Chondrocyte (in vitro differentiated cells): ENCODE measurements around the gene ANKIB1. TPM values are rescaled to one million over a fixed set of nuclear protein-coding genes. Genes with fewer than 3 reads are reported as not detected.
"Not testable (repeated sequence)": the region's sequence is repeated elsewhere in the genome, so short reads cannot be mapped to it uniquely, and the experiment has no call there.

Experiments
- DNase-seq: peaks from one replicate; pipeline ENCODE4 v3.0.0; 2021; ENCODE audit warnings: mixed read lengths, low spot score
- H3K27ac Mint-ChIP-seq: one replicate; pipeline ENCODE4 v1.8.0; 2021; ENCODE audit warnings: mild to moderate bottlenecking, moderate library complexity, mixed read lengths; ENCODE audit not compliant: unreplicated experiment
- H3K27me3 Mint-ChIP-seq: 2 replicates; pipeline ENCODE4 v1.8.0; 2021; ENCODE audit warnings: low read depth, mixed read lengths
- H3K36me3 Mint-ChIP-seq: 2 replicates; pipeline ENCODE4 v1.8.0; 2021; ENCODE audit warnings: low read depth, mixed read lengths
- H3K4me1 Mint-ChIP-seq: 2 replicates; pipeline ENCODE4 v1.8.0; 2021; ENCODE audit warnings: low read depth, mild to moderate bottlenecking, mixed read lengths
- H3K4me3 Mint-ChIP-seq: one replicate; pipeline ENCODE4 v1.8.0; 2021; ENCODE audit warnings: mild to moderate bottlenecking, moderate library complexity, mixed read lengths; ENCODE audit not compliant: unreplicated experiment
- H3K9me3 Mint-ChIP-seq: 2 replicates; pipeline ENCODE4 v1.8.0; 2021; ENCODE audit warnings: low read depth, mixed read lengths
- total RNA-seq: library from RNA; stranded (reverse); gene quantifications from 3 replicates; pipeline ENCODE4 v1.2.1, GENCODE V29; 2021
- TF ChIP-seq, protein P1 (sequence below): fragments of 200-600 bp; sonication (generic); IDR thresholded peaks from 2 replicates; pipeline ENCODE4 v1.5.0; 2021; ENCODE audit warnings: antibody characterized with exemption, mild to moderate bottlenecking, moderate library complexity

Gene ANKIB1
- total RNA-seq, 1 donor from 2014 or later = 76.3 TPM

DNA sequence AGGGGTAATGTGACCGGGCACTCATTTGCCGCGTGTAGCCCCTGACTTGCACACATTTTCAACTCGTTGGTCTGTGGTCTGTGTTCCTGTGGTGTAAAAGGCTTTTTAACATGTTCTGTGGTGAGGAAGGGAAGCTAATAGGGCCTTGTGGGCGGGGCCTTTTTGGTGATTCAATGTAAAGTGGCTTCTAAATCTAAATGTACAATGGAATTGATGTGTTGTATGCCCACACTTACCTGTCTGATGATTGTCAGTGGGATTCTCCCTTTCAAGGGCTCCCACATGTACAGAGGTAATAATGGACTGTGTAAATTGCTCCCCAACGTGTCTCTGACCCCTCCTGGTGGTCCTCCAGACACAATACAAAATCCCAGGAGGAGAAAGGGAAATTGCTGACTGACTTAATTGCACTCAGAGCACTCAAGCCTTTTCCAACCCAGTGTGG is 158.4 kb downstream of the ANKIB1 start:
- TF ChIP-seq, protein P1, sequence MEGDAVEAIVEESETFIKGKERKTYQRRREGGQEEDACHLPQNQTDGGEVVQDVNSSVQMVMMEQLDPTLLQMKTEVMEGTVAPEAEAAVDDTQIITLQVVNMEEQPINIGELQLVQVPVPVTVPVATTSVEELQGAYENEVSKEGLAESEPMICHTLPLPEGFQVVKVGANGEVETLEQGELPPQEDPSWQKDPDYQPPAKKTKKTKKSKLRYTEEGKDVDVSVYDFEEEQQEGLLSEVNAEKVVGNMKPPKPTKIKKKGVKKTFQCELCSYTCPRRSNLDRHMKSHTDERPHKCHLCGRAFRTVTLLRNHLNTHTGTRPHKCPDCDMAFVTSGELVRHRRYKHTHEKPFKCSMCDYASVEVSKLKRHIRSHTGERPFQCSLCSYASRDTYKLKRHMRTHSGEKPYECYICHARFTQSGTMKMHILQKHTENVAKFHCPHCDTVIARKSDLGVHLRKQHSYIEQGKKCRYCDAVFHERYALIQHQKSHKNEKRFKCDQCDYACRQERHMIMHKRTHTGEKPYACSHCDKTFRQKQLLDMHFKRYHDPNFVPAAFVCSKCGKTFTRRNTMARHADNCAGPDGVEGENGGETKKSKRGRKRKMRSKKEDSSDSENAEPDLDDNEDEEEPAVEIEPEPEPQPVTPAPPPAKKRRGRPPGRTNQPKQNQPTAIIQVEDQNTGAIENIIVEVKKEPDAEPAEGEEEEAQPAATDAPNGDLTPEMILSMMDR = peak; percentile 32
- H3K27ac Mint-ChIP-seq = no peak overlapping the region
- no peak for DNase-seq
- no peak overlapping the region for H3K4me3 Mint-ChIP-seq
- H3K9me3 Mint-ChIP-seq = no peaks in the 10 kb centered on the region
- H3K27me3 Mint-ChIP-seq = no peaks in the 10 kb centered on the region
- H3K4me1 Mint-ChIP-seq = no peaks in the 10 kb centered on the region
- peaks cover 12% of the 10 kb centered on the region for H3K36me3 Mint-ChIP-seq

- Mint-ChIP-seq H3K27me3 (peaks cover 5% of the 10 kb centered on the region), H3K4me3 (no peak overlapping the region), H3K27ac (no peak overlapping the region), H3K36me3 (peaks cover 2% of the 10 kb centered on the region), H3K9me3 (peaks cover 6% of the 10 kb centered on the region), H3K4me1 (no peaks in the 10 kb centered on the region)
- DNase-seq = no peak
- TF ChIP-seq, protein P1 = no peak
These were observed 163.6 kb downstream of the ANKIB1 start for GRCh38 chr7:92409357-92409756.

- H3K27me3 Mint-ChIP-seq, H3K27ac Mint-ChIP-seq, H3K4me3 Mint-ChIP-seq, H3K9me3 Mint-ChIP-seq, DNase-seq, H3K4me1 Mint-ChIP-seq, H3K36me3 Mint-ChIP-seq: not testable (repeated sequence)
These were observed 164.4 kb downstream of the ANKIB1 start for GRCh38 chr7:92410162-92410561.

DNA sequence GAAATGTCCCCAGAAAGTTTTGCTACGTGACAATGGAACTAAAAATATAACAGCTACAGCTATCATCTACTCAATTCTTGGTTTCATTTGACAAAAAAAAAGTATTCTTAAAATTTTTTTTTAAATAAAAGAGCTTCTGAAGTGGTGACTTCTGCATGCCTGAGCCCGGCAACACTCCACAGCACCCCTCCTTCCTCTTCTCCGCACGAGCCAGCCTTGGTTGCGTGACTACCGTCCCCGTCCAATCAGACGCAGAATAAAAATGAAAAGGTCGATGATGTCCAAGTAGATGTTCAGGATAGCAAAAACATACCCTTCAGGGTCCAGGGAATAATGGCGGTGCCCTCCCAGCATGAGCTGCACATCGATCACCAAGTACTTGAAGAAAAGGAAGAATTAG is 167.0 kb downstream of the ANKIB1 start:
- Mint-ChIP-seq H3K4me3 (no peak overlapping the region), H3K36me3 (no peaks in the 10 kb centered on the region), H3K9me3 (peaks cover 6% of the 10 kb centered on the region), H3K27ac (no peak overlapping the region), H3K27me3 (peaks cover 5% of the 10 kb centered on the region), H3K4me1 (no peaks in the 10 kb centered on the region)
- TF ChIP-seq, protein P1 = no peak
- DNase-seq = no peak

DNA sequence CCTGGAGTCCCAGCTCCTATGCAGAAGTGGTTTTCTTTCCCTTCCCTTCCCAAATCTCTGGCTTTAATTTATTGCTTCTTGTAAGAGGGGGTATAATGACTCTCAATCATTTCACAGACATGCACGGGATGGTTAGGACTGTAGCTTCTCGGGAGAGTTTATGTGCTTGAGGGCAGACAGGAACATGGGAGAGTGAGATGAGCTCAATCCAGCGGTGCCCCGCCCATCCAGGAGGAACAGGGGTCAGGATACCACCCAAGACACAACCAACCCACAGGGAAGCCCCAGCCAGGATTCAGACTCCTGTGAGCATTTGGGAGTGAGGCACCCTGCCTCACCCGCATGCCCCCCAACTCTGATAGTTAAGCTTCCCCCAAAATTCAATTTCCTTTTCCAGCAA is 167.8 kb downstream of the ANKIB1 start:
- no peaks in the 10 kb centered on the region for H3K4me1 Mint-ChIP-seq
- H3K4me3 Mint-ChIP-seq = no peak overlapping the region
- no peak for DNase-seq
- no peak overlapping the region for H3K27ac Mint-ChIP-seq
- no peaks in the 10 kb centered on the region for H3K36me3 Mint-ChIP-seq
- H3K27me3 Mint-ChIP-seq = peaks cover 5% of the 10 kb centered on the region
- TF ChIP-seq, protein P1 = no peak
- H3K9me3 Mint-ChIP-seq = peaks cover 6% of the 10 kb centered on the region

DNA sequence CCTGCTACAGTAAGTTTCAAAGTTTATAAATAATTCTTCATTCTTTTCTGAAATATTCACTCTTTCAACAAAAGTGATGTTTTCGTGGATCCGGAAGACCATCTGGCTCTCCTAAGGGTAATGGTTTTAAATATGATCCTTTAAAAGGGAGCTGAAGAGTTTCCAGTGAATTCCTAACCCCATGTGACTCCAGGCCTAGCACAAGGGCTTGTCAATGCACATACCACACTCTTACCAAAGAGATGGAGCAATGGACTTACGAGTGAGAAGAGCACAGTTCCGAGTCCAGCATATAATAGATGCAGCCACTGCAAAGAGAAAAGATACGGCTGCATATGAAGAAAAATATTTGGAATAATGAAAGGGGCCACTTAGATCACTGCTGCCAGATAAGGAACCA is 169.5 kb downstream of the ANKIB1 start:
- Mint-ChIP-seq H3K4me3 (no peak overlapping the region), H3K9me3 (no peaks in the 10 kb centered on the region), H3K27ac (no peak overlapping the region), H3K36me3 (no peaks in the 10 kb centered on the region), H3K4me1 (no peaks in the 10 kb centered on the region), H3K27me3 (peaks cover 5% of the 10 kb centered on the region)
- TF ChIP-seq, protein P1 = no peak
- no peak for DNase-seq
